GM23338 (cell line): ENCODE measurements around the gene AMPD3.

Experiments used
- CREB1 ChIP-seq: fragments of 250-450 bp; sonication (Bioruptor Pico); IDR thresholded peaks from 2 replicates; pipeline ENCODE4 v1.5.0; 2020; ENCODE audit warnings: low read depth, mild to moderate bottlenecking, moderate library complexity
- EZH2 ChIP-seq: fragments of 200-600 bp; sonication (generic); IDR thresholded peaks from one replicate; pipeline ENCODE4 v1.8.0; 2017; ENCODE audit warnings: antibody characterized with exemption, mild to moderate bottlenecking, low read depth; ENCODE audit not compliant: unreplicated experiment
- EZH2phosphoT487 ChIP-seq: fragments of 200-600 bp; sonication (generic); IDR thresholded peaks from one replicate; pipeline ENCODE4 v1.8.1; 2018; ENCODE audit warnings: antibody characterized with exemption; ENCODE audit not compliant: unreplicated experiment
- JUNB ChIP-seq: IDR thresholded peaks from one replicate; pipeline ENCODE4 v1.6.1; 2016; ENCODE audit warnings: antibody characterized with exemption; ENCODE audit not compliant: unreplicated experiment
- POLR2AphosphoS5 ChIP-seq: IDR thresholded peaks from 2 replicates; pipeline ENCODE4 v1.6.1; 2016; ENCODE audit warnings: antibody characterized with exemption, low read depth
- ZNF114 ChIP-seq: fragments of 250-450 bp; sonication (Bioruptor Pico); IDR thresholded peaks from 2 replicates; pipeline ENCODE4 v1.5.0; 2020; ENCODE audit warnings: mild to moderate bottlenecking, moderate library complexity
- TF ChIP-seq, protein P1 (sequence below), 2 experiments: fragments of 200-600 bp in 1 of 2; sonication (generic) in 1 of 2; conservative IDR thresholded peaks; 2 replicates each; pipeline versions ENCODE4 v1.5.1 to v1.6.1; 2016 to 2017; ENCODE audit warnings: antibody characterized with exemption in 2 of 2, low read depth in 2 of 2, mild to moderate bottlenecking in 2 of 2, moderate library complexity in 1 of 2
- TF ChIP-seq, protein P2 (sequence below): IDR thresholded peaks from one replicate; pipeline ENCODE4 v1.6.1; 2018; ENCODE audit warnings: antibody characterized with exemption; ENCODE audit not compliant: unreplicated experiment
- TF ChIP-seq, protein P3 (sequence below): IDR thresholded peaks from 2 replicates; pipeline ENCODE4 v1.6.1; 2016; ENCODE audit warnings: antibody characterized with exemption
- TF ChIP-seq, protein P4 (sequence below): fragments of 250-450 bp; sonication (Bioruptor Pico); IDR thresholded peaks from 2 replicates; pipeline ENCODE4 v1.5.0; 2020; ENCODE audit warnings: mild to moderate bottlenecking, moderate library complexity

DNA sequence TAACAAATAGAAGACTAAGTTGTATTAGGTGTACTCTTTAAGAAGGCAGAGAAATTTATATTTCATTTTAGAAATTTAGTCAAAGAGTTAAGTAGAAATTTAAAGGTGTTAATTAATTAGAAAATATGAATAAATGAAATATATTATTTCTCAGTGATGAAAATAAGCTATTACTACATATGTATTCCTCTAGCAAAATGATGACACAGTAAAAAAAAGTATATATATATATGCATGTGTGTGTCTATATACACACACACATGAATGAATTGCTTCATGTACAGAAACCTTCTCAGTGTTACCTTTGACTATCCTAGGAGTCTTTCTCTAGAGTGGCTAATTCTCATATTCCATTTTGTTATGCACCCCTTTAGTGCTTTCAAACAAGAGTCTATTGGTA lies 78.3 kb downstream of the AMPD3 start:
- no peak for TF ChIP-seq EZH2
- no peak for TF ChIP-seq CREB1 (CRISPR knock-in tag)
- TF ChIP-seq, protein P1, sequence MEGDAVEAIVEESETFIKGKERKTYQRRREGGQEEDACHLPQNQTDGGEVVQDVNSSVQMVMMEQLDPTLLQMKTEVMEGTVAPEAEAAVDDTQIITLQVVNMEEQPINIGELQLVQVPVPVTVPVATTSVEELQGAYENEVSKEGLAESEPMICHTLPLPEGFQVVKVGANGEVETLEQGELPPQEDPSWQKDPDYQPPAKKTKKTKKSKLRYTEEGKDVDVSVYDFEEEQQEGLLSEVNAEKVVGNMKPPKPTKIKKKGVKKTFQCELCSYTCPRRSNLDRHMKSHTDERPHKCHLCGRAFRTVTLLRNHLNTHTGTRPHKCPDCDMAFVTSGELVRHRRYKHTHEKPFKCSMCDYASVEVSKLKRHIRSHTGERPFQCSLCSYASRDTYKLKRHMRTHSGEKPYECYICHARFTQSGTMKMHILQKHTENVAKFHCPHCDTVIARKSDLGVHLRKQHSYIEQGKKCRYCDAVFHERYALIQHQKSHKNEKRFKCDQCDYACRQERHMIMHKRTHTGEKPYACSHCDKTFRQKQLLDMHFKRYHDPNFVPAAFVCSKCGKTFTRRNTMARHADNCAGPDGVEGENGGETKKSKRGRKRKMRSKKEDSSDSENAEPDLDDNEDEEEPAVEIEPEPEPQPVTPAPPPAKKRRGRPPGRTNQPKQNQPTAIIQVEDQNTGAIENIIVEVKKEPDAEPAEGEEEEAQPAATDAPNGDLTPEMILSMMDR (conservative IDR thresholded peaks at IDR 0.05; ENCODE audit: low read depth in 2 of 2) = no peak
- no peak for TF ChIP-seq EZH2phosphoT487
- TF ChIP-seq POLR2AphosphoS5 = no peak
- TF ChIP-seq, protein P2, sequence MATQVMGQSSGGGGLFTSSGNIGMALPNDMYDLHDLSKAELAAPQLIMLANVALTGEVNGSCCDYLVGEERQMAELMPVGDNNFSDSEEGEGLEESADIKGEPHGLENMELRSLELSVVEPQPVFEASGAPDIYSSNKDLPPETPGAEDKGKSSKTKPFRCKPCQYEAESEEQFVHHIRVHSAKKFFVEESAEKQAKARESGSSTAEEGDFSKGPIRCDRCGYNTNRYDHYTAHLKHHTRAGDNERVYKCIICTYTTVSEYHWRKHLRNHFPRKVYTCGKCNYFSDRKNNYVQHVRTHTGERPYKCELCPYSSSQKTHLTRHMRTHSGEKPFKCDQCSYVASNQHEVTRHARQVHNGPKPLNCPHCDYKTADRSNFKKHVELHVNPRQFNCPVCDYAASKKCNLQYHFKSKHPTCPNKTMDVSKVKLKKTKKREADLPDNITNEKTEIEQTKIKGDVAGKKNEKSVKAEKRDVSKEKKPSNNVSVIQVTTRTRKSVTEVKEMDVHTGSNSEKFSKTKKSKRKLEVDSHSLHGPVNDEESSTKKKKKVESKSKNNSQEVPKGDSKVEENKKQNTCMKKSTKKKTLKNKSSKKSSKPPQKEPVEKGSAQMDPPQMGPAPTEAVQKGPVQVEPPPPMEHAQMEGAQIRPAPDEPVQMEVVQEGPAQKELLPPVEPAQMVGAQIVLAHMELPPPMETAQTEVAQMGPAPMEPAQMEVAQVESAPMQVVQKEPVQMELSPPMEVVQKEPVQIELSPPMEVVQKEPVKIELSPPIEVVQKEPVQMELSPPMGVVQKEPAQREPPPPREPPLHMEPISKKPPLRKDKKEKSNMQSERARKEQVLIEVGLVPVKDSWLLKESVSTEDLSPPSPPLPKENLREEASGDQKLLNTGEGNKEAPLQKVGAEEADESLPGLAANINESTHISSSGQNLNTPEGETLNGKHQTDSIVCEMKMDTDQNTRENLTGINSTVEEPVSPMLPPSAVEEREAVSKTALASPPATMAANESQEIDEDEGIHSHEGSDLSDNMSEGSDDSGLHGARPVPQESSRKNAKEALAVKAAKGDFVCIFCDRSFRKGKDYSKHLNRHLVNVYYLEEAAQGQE = no peak
- no peak for TF ChIP-seq JUNB
- TF ChIP-seq, protein P3, sequence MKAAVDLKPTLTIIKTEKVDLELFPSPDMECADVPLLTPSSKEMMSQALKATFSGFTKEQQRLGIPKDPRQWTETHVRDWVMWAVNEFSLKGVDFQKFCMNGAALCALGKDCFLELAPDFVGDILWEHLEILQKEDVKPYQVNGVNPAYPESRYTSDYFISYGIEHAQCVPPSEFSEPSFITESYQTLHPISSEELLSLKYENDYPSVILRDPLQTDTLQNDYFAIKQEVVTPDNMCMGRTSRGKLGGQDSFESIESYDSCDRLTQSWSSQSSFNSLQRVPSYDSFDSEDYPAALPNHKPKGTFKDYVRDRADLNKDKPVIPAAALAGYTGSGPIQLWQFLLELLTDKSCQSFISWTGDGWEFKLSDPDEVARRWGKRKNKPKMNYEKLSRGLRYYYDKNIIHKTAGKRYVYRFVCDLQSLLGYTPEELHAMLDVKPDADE = no peak
- TF ChIP-seq, protein P4, sequence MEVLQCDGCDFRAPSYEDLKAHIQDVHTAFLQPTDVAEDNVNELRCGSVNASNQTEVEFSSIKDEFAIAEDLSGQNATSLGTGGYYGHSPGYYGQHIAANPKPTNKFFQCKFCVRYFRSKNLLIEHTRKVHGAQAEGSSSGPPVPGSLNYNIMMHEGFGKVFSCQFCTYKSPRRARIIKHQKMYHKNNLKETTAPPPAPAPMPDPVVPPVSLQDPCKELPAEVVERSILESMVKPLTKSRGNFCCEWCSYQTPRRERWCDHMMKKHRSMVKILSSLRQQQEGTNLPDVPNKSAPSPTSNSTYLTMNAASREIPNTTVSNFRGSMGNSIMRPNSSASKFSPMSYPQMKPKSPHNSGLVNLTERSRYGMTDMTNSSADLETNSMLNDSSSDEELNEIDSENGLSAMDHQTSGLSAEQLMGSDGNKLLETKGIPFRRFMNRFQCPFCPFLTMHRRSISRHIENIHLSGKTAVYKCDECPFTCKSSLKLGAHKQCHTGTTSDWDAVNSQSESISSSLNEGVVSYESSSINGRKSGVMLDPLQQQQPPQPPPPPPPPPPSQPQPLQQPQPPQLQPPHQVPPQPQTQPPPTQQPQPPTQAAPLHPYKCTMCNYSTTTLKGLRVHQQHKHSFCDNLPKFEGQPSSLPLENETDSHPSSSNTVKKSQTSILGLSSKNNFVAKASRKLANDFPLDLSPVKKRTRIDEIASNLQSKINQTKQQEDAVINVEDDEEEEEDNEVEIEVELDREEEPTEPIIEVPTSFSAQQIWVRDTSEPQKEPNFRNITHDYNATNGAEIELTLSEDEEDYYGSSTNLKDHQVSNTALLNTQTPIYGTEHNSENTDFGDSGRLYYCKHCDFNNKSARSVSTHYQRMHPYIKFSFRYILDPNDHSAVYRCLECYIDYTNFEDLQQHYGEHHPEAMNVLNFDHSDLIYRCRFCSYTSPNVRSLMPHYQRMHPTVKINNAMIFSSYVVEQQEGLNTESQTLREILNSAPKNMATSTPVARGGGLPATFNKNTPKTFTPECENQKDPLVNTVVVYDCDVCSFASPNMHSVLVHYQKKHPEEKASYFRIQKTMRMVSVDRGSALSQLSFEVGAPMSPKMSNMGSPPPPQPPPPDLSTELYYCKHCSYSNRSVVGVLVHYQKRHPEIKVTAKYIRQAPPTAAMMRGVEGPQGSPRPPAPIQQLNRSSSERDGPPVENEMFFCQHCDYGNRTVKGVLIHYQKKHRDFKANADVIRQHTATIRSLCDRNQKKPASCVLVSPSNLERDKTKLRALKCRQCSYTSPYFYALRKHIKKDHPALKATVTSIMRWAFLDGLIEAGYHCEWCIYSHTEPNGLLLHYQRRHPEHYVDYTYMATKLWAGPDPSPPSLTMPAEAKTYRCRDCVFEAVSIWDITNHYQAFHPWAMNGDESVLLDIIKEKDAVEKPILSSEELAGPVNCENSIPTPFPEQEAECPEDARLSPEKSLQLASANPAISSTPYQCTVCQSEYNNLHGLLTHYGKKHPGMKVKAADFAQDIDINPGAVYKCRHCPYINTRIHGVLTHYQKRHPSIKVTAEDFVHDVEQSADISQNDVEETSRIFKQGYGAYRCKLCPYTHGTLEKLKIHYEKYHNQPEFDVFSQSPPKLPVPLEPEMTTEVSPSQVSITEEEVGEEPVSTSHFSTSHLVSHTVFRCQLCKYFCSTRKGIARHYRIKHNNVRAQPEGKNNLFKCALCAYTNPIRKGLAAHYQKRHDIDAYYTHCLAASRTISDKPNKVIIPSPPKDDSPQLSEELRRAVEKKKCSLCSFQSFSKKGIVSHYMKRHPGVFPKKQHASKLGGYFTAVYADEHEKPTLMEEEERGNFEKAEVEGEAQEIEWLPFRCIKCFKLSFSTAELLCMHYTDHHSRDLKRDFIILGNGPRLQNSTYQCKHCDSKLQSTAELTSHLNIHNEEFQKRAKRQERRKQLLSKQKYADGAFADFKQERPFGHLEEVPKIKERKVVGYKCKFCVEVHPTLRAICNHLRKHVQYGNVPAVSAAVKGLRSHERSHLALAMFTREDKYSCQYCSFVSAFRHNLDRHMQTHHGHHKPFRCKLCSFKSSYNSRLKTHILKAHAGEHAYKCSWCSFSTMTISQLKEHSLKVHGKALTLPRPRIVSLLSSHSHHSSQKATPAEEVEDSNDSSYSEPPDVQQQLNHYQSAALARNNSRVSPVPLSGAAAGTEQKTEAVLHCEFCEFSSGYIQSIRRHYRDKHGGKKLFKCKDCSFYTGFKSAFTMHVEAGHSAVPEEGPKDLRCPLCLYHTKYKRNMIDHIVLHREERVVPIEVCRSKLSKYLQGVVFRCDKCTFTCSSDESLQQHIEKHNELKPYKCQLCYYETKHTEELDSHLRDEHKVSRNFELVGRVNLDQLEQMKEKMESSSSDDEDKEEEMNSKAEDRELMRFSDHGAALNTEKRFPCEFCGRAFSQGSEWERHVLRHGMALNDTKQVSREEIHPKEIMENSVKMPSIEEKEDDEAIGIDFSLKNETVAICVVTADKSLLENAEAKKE (CRISPR knock-in tag) = no peak
- no peak for TF ChIP-seq ZNF114 (CRISPR knock-in tag)
